WTC11 (cell line): ENCODE results near the gene DHFR2. TPM values are rescaled to one million over a fixed set of nuclear protein-coding genes. Genes with fewer than 3 reads are reported as not detected.

Source experiments
- ATAC-seq: fragments of 200-7000 bp; cut with Tn5 transposase; 2 replicates; pipeline ENCODE4 v1.10.0; 2021; ENCODE audit warnings: mild to moderate bottlenecking, moderate library complexity
- CTCF ChIA-PET: fragments of 300-600 bp; sonication (Branson Sonifier 250); formaldehyde crosslinking; loops from one replicate; lab custom pipeline; 2021; ENCODE audit warnings: antibody characterized with exemption; lab: Charles Lee
- POLR2A ChIA-PET: fragments of 350-600 bp; sonication (Branson Sonifier 250); formaldehyde crosslinking; loops from one replicate; lab custom pipeline; 2021; ENCODE audit warnings: antibody characterized with exemption; lab: Charles Lee
- DNase-seq: peaks from one replicate; pipeline ENCODE4 v3.0.0; 2021; ENCODE audit warnings: low spot score
- H3K27ac Mint-ChIP-seq: 2 replicates; pipeline ENCODE4 v1.8.0; 2021; ENCODE audit warnings: mixed read lengths
- H3K27me3 Mint-ChIP-seq: 2 replicates; pipeline ENCODE4 v1.8.0; 2021; ENCODE audit warnings: low read depth, mild to moderate bottlenecking, moderate library complexity, mixed read lengths
- H3K36me3 Mint-ChIP-seq: 2 replicates; pipeline ENCODE4 v1.8.0; 2021; ENCODE audit warnings: mixed read lengths
- H3K4me1 Mint-ChIP-seq: 2 replicates; pipeline ENCODE4 v1.8.0; 2022; ENCODE audit warnings: mixed read lengths
- H3K4me3 Mint-ChIP-seq: 2 replicates; pipeline ENCODE4 v1.8.0; 2021; ENCODE audit warnings: mild to moderate bottlenecking, moderate library complexity, mixed read lengths
- H3K9me3 Mint-ChIP-seq: 2 replicates; pipeline ENCODE4 v1.8.0; 2021; ENCODE audit warnings: mixed read lengths
- CREB1 ChIP-seq: sonication (generic); formaldehyde crosslinking; IDR thresholded peaks from 2 replicates; pipeline ENCODE4 v1.8.0; 2023; ENCODE audit warnings: mild to moderate bottlenecking, missing genetic modification reagents
- CREM ChIP-seq: sonication (generic); formaldehyde crosslinking; IDR thresholded peaks from 2 replicates; pipeline ENCODE4 v1.8.1; 2022; ENCODE audit warnings: mild to moderate bottlenecking, missing genetic modification reagents, moderate library complexity
- ESRRA ChIP-seq: sonication (generic); formaldehyde crosslinking; IDR thresholded peaks from 2 replicates; pipeline ENCODE4 v1.8.1; 2022; ENCODE audit warnings: mild to moderate bottlenecking, missing genetic modification reagents, borderline replicate concordance
- ETV6 ChIP-seq: sonication (generic); formaldehyde crosslinking; IDR thresholded peaks from 2 replicates; pipeline ENCODE4 v1.8.1; 2022; ENCODE audit warnings: mild to moderate bottlenecking, missing genetic modification reagents
- GRHL2 ChIP-seq: fragments of 250-450 bp; sonication (Bioruptor Pico); IDR thresholded peaks from 2 replicates; pipeline ENCODE4 v1.8.0; 2022; ENCODE audit warnings: mild to moderate bottlenecking, moderate library complexity; ENCODE audit not compliant: insufficient replicate concordance, severe bottlenecking
- IRF2 ChIP-seq: sonication (generic); formaldehyde crosslinking; IDR thresholded peaks from 2 replicates; pipeline ENCODE4 v1.8.0; 2022; ENCODE audit warnings: low read depth, missing genetic modification reagents, borderline replicate concordance
- MYBL2 ChIP-seq: sonication (generic); formaldehyde crosslinking; IDR thresholded peaks from 2 replicates; pipeline ENCODE4 v1.8.1; 2023; ENCODE audit warnings: mild to moderate bottlenecking, moderate library complexity, missing genetic modification reagents
- SMAD3 ChIP-seq: sonication (generic); formaldehyde crosslinking; IDR thresholded peaks from 2 replicates; pipeline ENCODE4 v1.8.0; 2022; ENCODE audit warnings: missing genetic modification reagents, mild to moderate bottlenecking, borderline replicate concordance
- TCF7 ChIP-seq: sonication (generic); formaldehyde crosslinking; IDR thresholded peaks from 2 replicates; pipeline ENCODE4 v1.8.0; 2022; ENCODE audit warnings: mild to moderate bottlenecking, low read depth, missing genetic modification reagents, moderate library complexity
- ZBTB43 ChIP-seq: sonication (generic); formaldehyde crosslinking; IDR thresholded peaks from 2 replicates; pipeline ENCODE4 v1.8.1; 2023; ENCODE audit warnings: mild to moderate bottlenecking, missing genetic modification reagents
- ZNF263 ChIP-seq: sonication (generic); formaldehyde crosslinking; IDR thresholded peaks from 2 replicates; pipeline ENCODE4 v1.8.1; 2022; ENCODE audit warnings: low read depth, mild to moderate bottlenecking, moderate library complexity, missing genetic modification reagents
- ZNF317 ChIP-seq: sonication (generic); formaldehyde crosslinking; IDR thresholded peaks from 2 replicates; pipeline ENCODE4 v1.8.1; 2023; ENCODE audit warnings: low read depth, mild to moderate bottlenecking, moderate library complexity, missing genetic modification reagents, borderline replicate concordance
- ZNF423 ChIP-seq: fragments of 250-450 bp; sonication (Bioruptor Pico); IDR thresholded peaks from 2 replicates; pipeline ENCODE4 v2.1.2; 2022; ENCODE audit warnings: mild to moderate bottlenecking, moderate library complexity
- ZNF512 ChIP-seq: sonication (generic); formaldehyde crosslinking; IDR thresholded peaks from 2 replicates; pipeline ENCODE4 v1.8.1; 2022; ENCODE audit warnings: missing genetic modification reagents, borderline replicate concordance
- ZNF532 ChIP-seq: fragments of 250-450 bp; sonication (Bioruptor Pico); IDR thresholded peaks from 2 replicates; pipeline ENCODE4 v1.9.0; 2021; ENCODE audit warnings: mild to moderate bottlenecking, borderline replicate concordance
- ZNF671 ChIP-seq: fragments of 250-450 bp; sonication (Bioruptor Pico); IDR thresholded peaks from 2 replicates; pipeline ENCODE4 v1.8.0; 2021; ENCODE audit warnings: mild to moderate bottlenecking
- ZSCAN18 ChIP-seq: fragments of 250-450 bp; sonication (Bioruptor Pico); IDR thresholded peaks from 2 replicates; pipeline ENCODE4 v2.1.2; 2022; ENCODE audit warnings: mild to moderate bottlenecking, moderate library complexity
- total RNA-seq: library from RNA; stranded (reverse); gene quantifications from 3 replicates; pipeline ENCODE4 v1.2.3, GENCODE V29; 2021
- TF ChIP-seq, protein P1 (sequence below): fragments of 250-450 bp; sonication (Bioruptor Pico); IDR thresholded peaks from 2 replicates; pipeline ENCODE4 v1.9.0; 2021; ENCODE audit warnings: moderate library complexity, mild to moderate bottlenecking, inconsistent platforms, borderline replicate concordance
- TF ChIP-seq, protein P2 (sequence below): fragments of 250-450 bp; sonication (Bioruptor Pico); IDR thresholded peaks from 2 replicates; pipeline ENCODE4 v1.8.0; 2021; ENCODE audit warnings: mild to moderate bottlenecking

DHFR2 gene
- total RNA-seq, 1 experiment from 2014 or later: 2.7 TPM

- Mint-ChIP-seq H3K4me1 (peaks cover 11% of the 10 kb centered on the region), H3K27ac (no peak overlapping the region)
- POLR2A ChIA-PET: no interaction called here
These were observed 4.1 kb upstream of the DHFR2 start for GRCh38 chr3:94066506-94067500.

DNA sequence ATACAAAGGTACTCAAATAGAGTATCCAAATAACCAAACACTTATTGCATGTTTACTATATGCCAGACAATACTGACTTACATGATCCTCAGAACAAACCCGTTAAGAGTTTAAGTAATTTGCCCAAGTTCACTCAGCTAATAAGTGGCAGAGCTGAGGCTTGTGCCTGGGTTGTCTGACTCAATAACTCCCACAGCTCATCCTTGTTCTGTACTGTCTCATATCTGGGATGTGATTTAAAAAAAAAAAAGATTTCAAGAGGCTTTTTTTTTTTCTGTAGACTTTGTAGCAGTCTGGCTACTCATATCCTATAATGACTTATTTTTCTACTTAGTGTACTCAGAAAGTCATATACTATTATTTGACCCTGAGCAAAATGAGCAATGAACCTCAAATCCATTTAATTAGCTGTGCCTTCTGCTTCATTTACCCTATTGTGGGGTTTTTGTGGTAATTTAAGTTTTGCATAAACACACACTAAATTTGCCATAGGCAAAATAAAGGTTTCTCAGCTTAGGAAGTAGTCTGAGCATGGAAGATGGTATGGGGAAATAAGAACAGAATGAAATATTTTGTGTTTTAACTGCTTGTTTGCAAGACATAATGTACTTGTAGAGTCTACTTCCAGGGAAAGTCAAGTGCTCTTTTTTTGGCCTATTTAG lies 3.2 kb upstream of the DHFR2 start:
- no peaks in the 10 kb centered on the region for H3K27me3 Mint-ChIP-seq
- DNase-seq (no peak), ATAC-seq (no peak)
- H3K4me3 Mint-ChIP-seq: no peak overlapping the region
- ChIA-PET POLR2A (no interaction called here), CTCF (no interaction called here)
- no peaks in the 10 kb centered on the region for H3K9me3 Mint-ChIP-seq
- no peak overlapping the region for H3K27ac Mint-ChIP-seq
- H3K4me1 Mint-ChIP-seq: peaks cover 11% of the 10 kb centered on the region
- peaks cover 2% of the 10 kb centered on the region; the same call in 1 of the 2 replicates for H3K36me3 Mint-ChIP-seq
- TF ChIP-seq ETV6 (CRISPR knock-in tag) (no peak), ZNF671 (CRISPR knock-in tag) (no peak), TCF7 (CRISPR knock-in tag) (no peak), ZNF532 (CRISPR knock-in tag) (no peak), SMAD3 (CRISPR knock-in tag) (no peak), GRHL2 (CRISPR knock-in tag) (no peak), CREM (CRISPR knock-in tag) (no peak), MYBL2 (CRISPR knock-in tag) (no peak), ZSCAN18 (CRISPR knock-in tag) (no peak)
- TF ChIP-seq, protein P1, sequence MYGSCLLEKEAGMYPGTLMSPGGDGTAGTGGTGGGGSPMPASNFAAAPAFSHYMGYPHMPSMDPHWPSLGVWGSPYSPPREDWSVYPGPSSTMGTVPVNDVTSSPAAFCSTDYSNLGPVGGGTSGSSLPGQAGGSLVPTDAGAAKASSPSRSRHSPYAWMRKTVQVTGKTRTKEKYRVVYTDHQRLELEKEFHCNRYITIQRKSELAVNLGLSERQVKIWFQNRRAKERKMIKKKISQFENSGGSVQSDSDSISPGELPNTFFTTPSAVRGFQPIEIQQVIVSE (CRISPR knock-in tag): no peak
- TF ChIP-seq, protein P2, sequence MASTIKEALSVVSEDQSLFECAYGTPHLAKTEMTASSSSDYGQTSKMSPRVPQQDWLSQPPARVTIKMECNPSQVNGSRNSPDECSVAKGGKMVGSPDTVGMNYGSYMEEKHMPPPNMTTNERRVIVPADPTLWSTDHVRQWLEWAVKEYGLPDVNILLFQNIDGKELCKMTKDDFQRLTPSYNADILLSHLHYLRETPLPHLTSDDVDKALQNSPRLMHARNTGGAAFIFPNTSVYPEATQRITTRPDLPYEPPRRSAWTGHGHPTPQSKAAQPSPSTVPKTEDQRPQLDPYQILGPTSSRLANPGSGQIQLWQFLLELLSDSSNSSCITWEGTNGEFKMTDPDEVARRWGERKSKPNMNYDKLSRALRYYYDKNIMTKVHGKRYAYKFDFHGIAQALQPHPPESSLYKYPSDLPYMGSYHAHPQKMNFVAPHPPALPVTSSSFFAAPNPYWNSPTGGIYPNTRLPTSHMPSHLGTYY (CRISPR knock-in tag): no peak

More at GRCh38 chr3:94066506-94067500, 4.1 kb upstream of the DHFR2 start:
- CTCF ChIA-PET: no interaction called here
- no peak for DNase-seq
- H3K36me3 Mint-ChIP-seq: peaks cover 2% of the 10 kb centered on the region; the same call in 1 of the 2 replicates
- H3K27me3 Mint-ChIP-seq: no peaks in the 10 kb centered on the region
- ATAC-seq: no peak
- H3K4me3 Mint-ChIP-seq: no peak overlapping the region
- H3K9me3 Mint-ChIP-seq: no peaks in the 10 kb centered on the region
- TF ChIP-seq CREB1 (CRISPR knock-in tag) (no peak), ZNF512 (CRISPR knock-in tag) (no peak), ZNF317 (CRISPR knock-in tag) (no peak), ZNF423 (CRISPR knock-in tag) (no peak), ESRRA (CRISPR knock-in tag) (no peak), ZNF263 (CRISPR knock-in tag) (no peak), ZBTB43 (no peak), IRF2 (CRISPR knock-in tag) (no peak)
